GM18520 (cell line): ENCODE measurements around the gene EMILIN3.

Experiments
- ATAC-seq: cut with Tn5 transposase; IDR thresholded peaks from one replicate; pipeline ENCODE4 v1.9.1; 2021; ENCODE audit not compliant: unreplicated experiment

Gene EMILIN3

GRCh38 chr20:41392871-41393704 is 26.5 kb upstream of the EMILIN3 start:
- no peak for ATAC-seq

GRCh38 chr20:41392295-41392694 is 25.7 kb upstream of the EMILIN3 start:
- ATAC-seq, result no peak

GRCh38 chr20:41391587-41392001 is 25.0 kb upstream of the EMILIN3 start:
- ATAC-seq, result no peak

- ATAC-seq, result no peak
Measured at GRCh38 chr20:41390889-41391288, 24.3 kb upstream of the EMILIN3 start.

- ATAC-seq, result no peak
Measured at GRCh38 chr20:41387444-41387851, 20.8 kb upstream of the EMILIN3 start.

- no peak for ATAC-seq
Measured at GRCh38 chr20:41386502-41387427, 20.1 kb upstream of the EMILIN3 start.

- no peak for ATAC-seq
Measured at GRCh38 chr20:41382791-41383305, 16.2 kb upstream of the EMILIN3 start.

- no peak for ATAC-seq
Measured at GRCh38 chr20:41380551-41381193, 14.1 kb upstream of the EMILIN3 start.

GRCh38 chr20:41379551-41379950 is 12.9 kb upstream of the EMILIN3 start:
- no peak for ATAC-seq

GRCh38 chr20:41377275-41377674 is 10.7 kb upstream of the EMILIN3 start:
- no peak for ATAC-seq

GRCh38 chr20:41376349-41376748 is 9.7 kb upstream of the EMILIN3 start:
- ATAC-seq, result no peak

GRCh38 chr20:41375846-41376245 is 9.2 kb upstream of the EMILIN3 start:
- no peak for ATAC-seq

GRCh38 chr20:41373931-41374920 is 7.6 kb upstream of the EMILIN3 start:
- no peak for ATAC-seq

- ATAC-seq, result no peak
Measured at GRCh38 chr20:41373251-41373783, 6.7 kb upstream of the EMILIN3 start.

GRCh38 chr20:41371371-41371770 is 4.8 kb upstream of the EMILIN3 start:
- no peak for ATAC-seq

- no peak for ATAC-seq
Measured at GRCh38 chr20:41370176-41370575, 3.6 kb upstream of the EMILIN3 start.

GRCh38 chr20:41369673-41370072 is 3.1 kb upstream of the EMILIN3 start:
- ATAC-seq, result no peak

- ATAC-seq, result no peak
Measured at GRCh38 chr20:41367956-41368355, 1.3 kb upstream of the EMILIN3 start.

GRCh38 chr20:41367393-41367695 is 726 bp upstream of the EMILIN3 start:
- no peak for ATAC-seq
